Thymus (tissue), 11 donors: ENCODE measurements around the gene SHC4. TPM values are rescaled to one million over a fixed set of nuclear protein-coding genes. Genes with fewer than 3 reads are reported as not detected.

Experiments used
- DNase-seq, 9 donors: peaks; one replicate each; pipeline ENCODE4 v3.0.0-alpha.2; 2013; ENCODE audit warnings: low spot score in 9 of 9, low read depth in 6 of 9, missing footprints in 1 of 9
- H3K27ac ChIP-seq, 2 donors: one replicate each; pipeline ENCODE4 v1.5.1; 2013; ENCODE audit warnings: control low read depth in 1 of 2, low read depth in 1 of 2, low read length in 1 of 2, mild to moderate bottlenecking in 1 of 2, moderate library complexity in 1 of 2
- H3K27me3 ChIP-seq, 2 donors: one replicate each; pipeline ENCODE4 v1.5.1; 2013; ENCODE audit warnings: low read length in 1 of 2; ENCODE audit not compliant: control insufficient read depth in 2 of 2, insufficient read depth in 1 of 2
- H3K36me3 ChIP-seq, 2 donors: one replicate each; pipeline ENCODE4 v1.5.1; 2013; ENCODE audit warnings: low read length in 1 of 2, mild to moderate bottlenecking in 1 of 2, moderate library complexity in 1 of 2; ENCODE audit not compliant: control insufficient read depth in 2 of 2, insufficient read depth in 2 of 2
- H3K4me1 ChIP-seq, 2 donors: one replicate each; pipeline ENCODE4 v1.5.1; 2013; ENCODE audit warnings: low read length in 2 of 2; ENCODE audit not compliant: control insufficient read depth in 2 of 2, insufficient read depth in 2 of 2
- H3K4me3 ChIP-seq, 2 donors: one replicate each; pipeline ENCODE4 v1.5.1; 2013; ENCODE audit warnings: low read length in 2 of 2, control low read depth in 1 of 2, mild to moderate bottlenecking in 1 of 2
- H3K9me3 ChIP-seq, 2 donors: one replicate each; pipeline ENCODE4 v1.5.1; 2013; ENCODE audit warnings: low read length in 1 of 2, mild to moderate bottlenecking in 1 of 2; ENCODE audit not compliant: control insufficient read depth in 2 of 2, insufficient read depth in 1 of 2
- WGBS: extraction: QIAGEN DNeasy Blood & Tissue Kit; methylation state at CpG from one replicate; pipeline ENCODE4 v1.1.7; 2013; 5-methylcytosine and 5-hydroxymethylcytosine counted together
- polyA plus RNA-seq: library from polyadenylated mRNA; stranded (reverse); fragments of 200-250 nt; gene quantifications from one replicate; pipeline ENCODE4 v1.2.3, GENCODE V29; 2013
- total RNA-seq: library from RNA; stranded (reverse); fragments of 120-200 nt; gene quantifications from one replicate; pipeline ENCODE4 v1.2.4, GENCODE V29; 2013
- donor health status: healthy.

SHC4 gene
- total and polyA plus RNA-seq, 2 donors, result 0.64 to 0.94 TPM

DNA sequence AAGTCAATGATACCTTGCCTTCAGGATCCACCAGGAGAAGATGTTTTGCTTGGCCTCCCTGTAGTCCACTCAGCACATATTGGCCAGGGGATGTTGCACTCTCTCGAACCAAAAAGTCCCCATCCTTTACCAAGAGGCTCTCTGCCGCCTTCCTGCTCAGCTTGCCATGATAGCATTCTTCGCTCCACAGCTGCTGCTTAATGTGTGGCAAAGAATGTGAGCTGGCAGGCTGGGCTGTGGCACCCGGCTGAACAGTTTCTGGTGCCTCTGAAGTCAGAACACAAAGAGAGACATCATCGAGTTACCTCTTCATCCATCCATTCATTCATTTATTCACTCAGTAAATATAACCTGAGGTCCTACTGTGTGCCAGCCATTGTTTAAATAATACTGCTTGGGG lies 129.0 kb downstream of the SHC4 start:
- DNase-seq, result no peak
- H3K4me1 ChIP-seq, result no peaks in the 10 kb centered on the region
- 96% methylated on average over 5 of the region's 5 CpGs for WGBS

GRCh38 chr15:48833526-48834239 lies 130.0 kb downstream of the SHC4 start:
- Histone ChIP-seq H3K4me3 (no peak overlapping the region), H3K36me3 (no peaks in the 10 kb centered on the region), H3K27ac (no peak overlapping the region), H3K27me3 (no peaks in the 10 kb centered on the region), H3K9me3 (peaks cover 0 to 5% of the 10 kb centered on the region in 2 donors), H3K4me1 (no peaks in the 10 kb centered on the region)
- DNase-seq, result no peak

More for the DNA sequence above, 129.0 kb downstream of the SHC4 start:
- H3K27ac ChIP-seq, result no peak overlapping the region
- no peaks in the 10 kb centered on the region for H3K36me3 ChIP-seq
- no peak overlapping the region for H3K4me3 ChIP-seq
- H3K9me3 ChIP-seq, result peaks cover 0 to 5% of the 10 kb centered on the region in 2 donors
- no peaks in the 10 kb centered on the region for H3K27me3 ChIP-seq

- Histone ChIP-seq H3K27ac (no peak overlapping the region), H3K9me3 (peaks cover 0 to 5% of the 10 kb centered on the region in 2 donors), H3K36me3 (no peaks in the 10 kb centered on the region), H3K4me3 (no peak overlapping the region), H3K4me1 (no peaks in the 10 kb centered on the region), H3K27me3 (no peaks in the 10 kb centered on the region)
- DNase-seq, result no peak
Measured at GRCh38 chr15:48832648-48833047, 131.1 kb downstream of the SHC4 start.

DNA sequence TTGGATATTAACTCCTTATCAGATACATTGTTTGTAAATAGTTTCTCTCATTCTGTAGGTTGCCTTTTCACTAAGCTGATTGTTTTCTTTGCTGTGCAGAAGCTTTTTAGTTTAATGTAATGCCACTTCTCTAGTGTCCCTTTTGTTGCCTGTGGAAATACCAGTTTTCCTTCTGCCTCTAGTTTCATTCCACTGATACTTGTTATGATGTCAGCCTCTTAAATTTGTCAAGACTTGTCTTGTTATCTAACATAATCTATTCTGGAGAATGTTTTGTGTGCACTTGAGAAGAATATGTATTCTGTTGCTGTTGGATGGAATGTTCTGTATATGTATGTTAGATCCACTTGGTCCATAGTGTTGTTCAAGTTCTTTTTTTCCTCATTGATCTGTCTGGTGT lies 134.8 kb downstream of the SHC4 start:
- Histone ChIP-seq H3K27ac (no peak overlapping the region), H3K9me3 (peaks cover 0 to 3% of the 10 kb centered on the region in 2 donors), H3K4me1 (no peaks in the 10 kb centered on the region), H3K27me3 (no peaks in the 10 kb centered on the region), H3K36me3 (no peaks in the 10 kb centered on the region), H3K4me3 (no peak overlapping the region)
- no peak for DNase-seq

DNA sequence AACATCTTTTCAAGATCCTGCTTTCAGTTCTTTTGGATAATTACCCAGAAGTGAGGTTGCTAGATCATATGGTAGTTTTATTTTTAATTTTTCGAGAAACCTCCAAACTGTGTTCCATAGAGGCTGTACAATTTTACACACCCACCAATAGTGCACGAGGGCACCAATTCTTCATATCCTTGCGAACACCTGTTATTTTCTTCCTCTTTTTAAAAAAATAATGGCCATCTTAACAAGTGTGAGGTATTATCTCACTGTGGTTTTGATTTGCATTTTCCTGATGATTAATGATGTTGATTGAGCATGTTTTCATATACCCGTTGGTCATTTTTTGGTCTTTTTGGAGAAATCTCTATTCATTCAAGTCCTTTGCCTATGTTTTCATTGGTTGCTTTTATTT lies 135.2 kb downstream of the SHC4 start:
- H3K27me3 ChIP-seq, result no peaks in the 10 kb centered on the region
- H3K9me3 ChIP-seq, result peaks cover 0 to 3% of the 10 kb centered on the region in 2 donors
- no peak overlapping the region for H3K27ac ChIP-seq
- WGBS, result 41% methylated on average over 4 of the region's 4 CpGs
- no peaks in the 10 kb centered on the region for H3K36me3 ChIP-seq
- no peak overlapping the region for H3K4me3 ChIP-seq
- DNase-seq, result no peak
- no peaks in the 10 kb centered on the region for H3K4me1 ChIP-seq

DNA sequence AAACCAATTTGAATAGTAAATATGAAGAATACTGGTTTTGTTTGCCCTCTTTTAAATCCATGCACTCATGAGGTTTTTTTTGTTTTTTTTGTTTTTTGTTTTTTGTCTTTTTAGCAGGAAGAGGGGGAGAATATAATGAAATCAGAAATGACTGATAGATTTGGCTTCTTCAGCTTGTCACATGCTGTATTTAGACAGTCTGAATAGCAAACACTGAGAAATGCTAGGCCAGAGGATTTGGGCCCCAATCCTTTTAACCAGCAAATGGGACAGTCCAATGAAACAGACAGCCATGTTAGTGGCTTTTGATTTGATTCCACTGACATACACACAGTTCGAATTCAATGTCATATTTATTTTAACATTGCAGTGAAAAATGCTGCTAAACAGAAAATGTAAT lies 138.6 kb downstream of the SHC4 start:
- DNase-seq, result no peak
- H3K27me3 ChIP-seq, result no peaks in the 10 kb centered on the region
- peaks cover 0 to 4% of the 10 kb centered on the region in 2 donors for H3K9me3 ChIP-seq
- no peak overlapping the region for H3K4me3 ChIP-seq
- H3K36me3 ChIP-seq, result no peaks in the 10 kb centered on the region
- WGBS, result 97% methylated on average over 1 of the region's 1 CpG
- H3K27ac ChIP-seq, result no peak overlapping the region
- no peaks in the 10 kb centered on the region for H3K4me1 ChIP-seq

DNA sequence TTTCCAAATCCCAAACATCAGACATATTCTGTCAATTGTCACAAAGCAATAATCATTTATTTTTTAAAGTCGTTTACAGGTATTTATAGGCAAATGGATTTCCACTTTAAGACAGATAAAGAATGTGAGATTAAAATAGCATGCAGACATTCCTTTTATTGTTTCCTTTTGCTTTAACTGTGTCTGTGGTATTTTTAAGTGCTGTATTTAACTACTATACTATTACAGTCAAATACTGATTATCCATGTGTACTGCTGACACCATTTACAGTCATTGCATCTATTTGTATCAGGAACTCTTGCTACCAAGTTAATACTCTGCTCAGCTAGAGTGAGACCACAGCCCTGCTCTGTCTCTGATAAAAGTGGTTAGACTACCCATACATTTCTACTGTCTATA lies 140.0 kb downstream of the SHC4 start:
- H3K27ac ChIP-seq, result no peak overlapping the region
- H3K36me3 ChIP-seq, result no peaks in the 10 kb centered on the region
- no peaks in the 10 kb centered on the region for H3K4me1 ChIP-seq
- DNase-seq, result no peak
- H3K9me3 ChIP-seq, result peaks cover 0 to 4% of the 10 kb centered on the region in 2 donors
- H3K27me3 ChIP-seq, result no peaks in the 10 kb centered on the region
- 89% methylated on average over 1 of the region's 1 CpG for WGBS
- H3K4me3 ChIP-seq, result no peak overlapping the region

- WGBS, result 59% methylated on average over 1 of the region's 1 CpG
- no peaks in the 10 kb centered on the region for H3K27me3 ChIP-seq
- no peak overlapping the region for H3K27ac ChIP-seq
- H3K4me1 ChIP-seq, result no peaks in the 10 kb centered on the region
- peaks cover 0 to 4% of the 10 kb centered on the region in 2 donors for H3K9me3 ChIP-seq
- DNase-seq, result no peak
- H3K36me3 ChIP-seq, result no peaks in the 10 kb centered on the region
- H3K4me3 ChIP-seq, result no peak overlapping the region
Measured at GRCh38 chr15:48823237-48823636, 140.5 kb downstream of the SHC4 start.

- WGBS, result 94% methylated on average over 2 of the region's 2 CpGs
- no peak overlapping the region for H3K27ac ChIP-seq
Measured at GRCh38 chr15:48814286-48814685, 149.4 kb downstream of the SHC4 start.

More at GRCh38 chr15:48814286-48814685, 149.4 kb downstream of the SHC4 start:
- H3K4me1 ChIP-seq, result peaks cover 6 to 7% of the 10 kb centered on the region in 2 donors
- no peak for DNase-seq
- H3K4me3 ChIP-seq, result no peak overlapping the region
- peaks cover 0 to 2% of the 10 kb centered on the region in 2 donors for H3K27me3 ChIP-seq
- no peaks in the 10 kb centered on the region for H3K36me3 ChIP-seq
- no peaks in the 10 kb centered on the region for H3K9me3 ChIP-seq
